Kidney capillary endothelial cell (primary cell): ENCODE data around the gene GPR68.

Experiments used
- DNase-seq: peaks from one replicate; pipeline ENCODE4 v3.0.0-alpha.2; 2018; ENCODE audit warnings: low spot score

The GPR68 gene

GRCh38 chr14:91244501-91244901 is at the start of gene GPR68:
Gene GPR68, minus strand, starts transcription at chr14:91244704. Its CDS starts 9,654 bp downstream, at chr14:91235050.
- no peak for DNase-seq

DNA sequence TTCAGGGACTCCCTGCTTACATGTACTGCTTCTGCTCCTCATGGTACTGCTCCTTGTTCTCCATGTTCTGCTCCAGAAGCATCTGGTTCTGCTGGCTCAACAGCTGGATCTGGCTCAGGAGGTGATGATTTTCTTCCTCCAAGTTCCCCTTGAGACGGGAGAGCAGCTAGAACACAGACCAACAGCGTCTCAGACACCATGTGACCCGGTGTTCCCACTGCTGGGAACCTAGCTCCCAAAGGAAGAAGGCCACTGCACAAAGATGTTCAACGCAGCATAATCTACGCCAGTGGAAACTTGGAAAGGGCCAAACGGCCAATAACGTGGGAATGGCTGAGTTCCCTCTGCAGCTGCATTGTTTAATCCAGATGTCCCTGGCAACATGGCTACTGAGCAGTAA is 49.6 kb upstream of the GPR68 start:
- no peak for DNase-seq

DNA sequence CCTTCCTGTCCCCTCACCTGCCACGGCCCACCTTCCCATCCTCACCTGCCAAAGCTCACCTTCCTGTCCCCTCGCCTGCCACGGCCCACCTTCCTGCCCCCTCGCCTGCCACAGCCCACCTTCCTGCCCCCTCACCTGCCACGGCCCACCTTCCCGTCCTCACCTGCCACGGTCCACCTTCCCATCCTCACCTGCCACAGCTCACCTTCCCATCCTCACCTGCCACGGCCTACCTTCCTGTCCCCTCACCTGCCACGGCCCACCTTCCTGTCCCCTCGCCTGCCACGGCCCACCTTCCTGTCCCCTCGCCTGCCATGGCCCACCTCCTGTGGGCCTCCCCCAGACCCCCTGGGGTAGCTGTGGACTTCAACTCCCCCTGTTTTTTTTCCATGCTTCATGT is 48.8 kb upstream of the GPR68 start:
- no peak for DNase-seq

DNA sequence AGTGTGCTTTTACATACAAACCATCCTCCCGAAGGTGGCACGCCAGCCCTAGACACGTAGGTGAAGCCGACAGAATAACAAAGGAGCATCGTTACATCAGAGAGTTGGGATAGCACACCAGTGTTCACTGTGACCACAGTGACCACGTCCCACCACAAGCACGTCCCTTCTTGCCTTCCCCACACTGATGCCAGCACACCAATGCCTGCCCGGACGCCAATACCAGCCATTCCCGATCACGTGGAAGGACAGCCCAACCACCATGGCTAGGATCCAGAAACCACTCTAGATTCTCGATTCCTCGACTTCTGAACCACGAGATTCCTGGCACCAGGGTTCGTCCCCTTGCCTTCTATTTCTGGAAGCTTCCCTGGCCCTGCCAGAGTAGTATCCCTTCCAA is 48.0 kb upstream of the GPR68 start:
- no peak for DNase-seq

GRCh38 chr14:91291786-91292405 is 47.4 kb upstream of the GPR68 start:
- no peak for DNase-seq

GRCh38 chr14:91290986-91291385 is 46.5 kb upstream of the GPR68 start:
- DNase-seq = no peak

GRCh38 chr14:91289464-91289863 is 45.0 kb upstream of the GPR68 start:
- no peak for DNase-seq

DNA sequence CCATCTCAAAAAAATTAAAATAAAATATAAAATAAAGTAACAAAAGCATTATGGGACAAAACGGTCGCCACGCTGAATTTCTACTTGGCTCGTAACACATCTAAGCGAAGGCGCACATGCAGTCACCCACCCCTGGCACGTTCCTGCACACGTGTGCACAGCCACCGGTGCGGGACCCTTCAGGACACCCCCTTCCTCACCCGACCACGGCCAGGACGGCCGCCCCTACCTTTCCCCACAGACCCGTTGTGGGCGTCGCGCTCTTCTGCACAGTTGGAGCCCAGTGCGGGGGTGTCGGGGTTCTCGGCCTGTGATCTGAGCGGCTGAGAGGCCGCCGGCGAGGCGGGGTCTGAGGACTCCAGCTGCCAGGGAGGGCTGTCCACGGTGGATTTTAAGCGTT is 44.4 kb upstream of the GPR68 start:
- DNase-seq = no peak

- peak; percentile 73 for DNase-seq
These were observed 42.0 kb upstream of the GPR68 start for GRCh38 chr14:91286530-91286937.

GRCh38 chr14:91284791-91285548 is 40.5 kb upstream of the GPR68 start:
- DNase-seq = no peak

- DNase-seq = no peak
These were observed 39.8 kb upstream of the GPR68 start for GRCh38 chr14:91284146-91284790.

- DNase-seq = no peak
These were observed 39.2 kb upstream of the GPR68 start for GRCh38 chr14:91283666-91284065.

- DNase-seq = no peak
These were observed 38.6 kb upstream of the GPR68 start for GRCh38 chr14:91282954-91283645.

GRCh38 chr14:91281346-91281745 is 36.8 kb upstream of the GPR68 start:
- no peak for DNase-seq

- DNase-seq = no peak
These were observed 35.6 kb upstream of the GPR68 start for GRCh38 chr14:91280129-91280528.

- no peak for DNase-seq
These were observed 34.9 kb upstream of the GPR68 start for GRCh38 chr14:91279354-91279753.

DNA sequence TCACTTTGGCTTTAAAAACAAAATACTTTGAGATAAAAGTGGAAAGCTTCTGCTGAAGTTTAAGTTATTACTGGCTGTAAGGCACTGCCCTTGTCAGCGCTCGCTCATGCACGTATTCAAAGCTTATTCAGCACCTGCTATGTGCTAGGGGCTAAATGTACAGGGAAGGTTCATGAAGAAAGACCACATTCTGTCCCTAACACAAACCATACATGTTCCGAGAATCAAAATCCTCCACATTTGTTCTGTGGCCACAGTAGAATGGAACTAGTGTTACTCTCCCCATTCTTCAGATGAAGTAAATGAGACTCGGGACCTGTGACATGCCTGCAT is 33.8 kb upstream of the GPR68 start:
- DNase-seq = no peak

DNA sequence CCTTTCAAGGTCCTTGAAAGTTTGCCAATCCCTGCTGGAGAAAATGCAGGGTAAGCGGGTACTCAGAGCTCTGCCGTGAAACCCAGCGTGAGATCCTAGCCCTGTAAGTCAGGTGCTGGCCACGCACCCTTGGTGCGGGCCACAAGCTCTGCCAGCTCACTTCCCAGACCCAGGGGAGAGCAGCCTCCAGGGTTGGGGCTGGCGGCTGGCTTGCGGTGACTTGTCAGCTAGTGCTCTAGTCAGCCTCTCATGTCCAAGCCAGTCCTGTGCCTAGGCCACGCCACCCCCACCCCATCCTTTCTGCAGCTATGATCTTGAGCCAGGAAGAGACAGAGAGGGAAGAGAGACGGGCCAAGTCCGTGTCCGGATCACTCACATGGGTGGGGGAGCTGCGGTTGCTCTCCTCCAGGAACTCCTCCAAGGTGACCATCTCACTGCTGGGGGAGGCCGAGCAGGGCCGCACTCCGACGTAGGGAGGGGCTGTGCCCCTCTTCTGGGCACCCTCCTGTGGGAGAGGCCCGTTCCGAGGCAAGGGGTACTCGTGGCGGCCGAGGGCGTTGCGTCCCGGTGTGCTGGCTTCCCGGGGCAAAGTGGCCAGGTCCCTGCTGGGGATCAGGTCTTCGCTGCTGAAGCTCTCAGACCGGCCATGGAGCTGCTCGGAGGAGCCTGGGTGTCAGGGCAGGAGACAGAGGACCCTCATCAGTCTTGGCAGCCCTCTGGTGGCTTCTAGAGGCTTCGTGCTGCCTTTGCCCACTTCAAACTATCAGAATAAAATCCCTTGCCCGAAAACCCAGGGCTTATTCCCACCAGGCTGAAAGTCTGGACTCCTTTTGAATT is 33.3 kb upstream of the GPR68 start:
- no peak for DNase-seq

- no peak for DNase-seq
These were observed 30.3 kb upstream of the GPR68 start for GRCh38 chr14:91274796-91275195.

DNA sequence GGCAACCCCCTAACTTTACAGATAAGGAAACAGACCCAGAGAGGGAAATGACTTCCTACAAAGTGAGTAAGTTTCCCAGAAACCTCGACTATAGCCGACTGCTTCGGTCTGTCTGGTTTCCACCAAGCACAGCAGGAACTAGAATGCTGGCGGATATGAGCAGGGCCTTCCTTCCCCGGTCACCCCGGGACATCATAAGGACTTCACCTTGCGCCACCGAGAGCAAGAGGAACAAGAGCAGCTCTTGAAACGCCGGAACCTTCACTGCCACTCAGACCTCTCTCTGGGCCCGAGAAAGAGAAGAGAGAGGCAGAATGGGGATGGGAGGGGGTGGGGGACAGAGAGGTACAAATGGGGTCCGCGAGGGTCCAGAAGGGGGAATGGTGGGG is 29.4 kb upstream of the GPR68 start:
- no peak for DNase-seq

- no peak for DNase-seq
These were observed 28.9 kb upstream of the GPR68 start for GRCh38 chr14:91273273-91273884.
